Body of pancreas (tissue), 4 donors: ENCODE measurements around the gene CELF5. TPM values are rescaled to one million over a fixed set of nuclear protein-coding genes. Genes with fewer than 3 reads are reported as not detected.

Source experiments
- ATAC-seq: fragments of 150-250 bp; one replicate; pipeline ENCODE4 v1.9.1; 2016
- DNase-seq, 4 donors: peaks; one replicate each; pipeline ENCODE4 v3.0.0-alpha.2; 2019
- H3K27ac ChIP-seq, 4 donors: fragments of 200-600 bp; sonication (generic); 1 replicate in 3 of 4; 2 replicates in 1 of 4; pipeline versions ENCODE4 v1.5.1 to v1.6.1; 2016 to 2019; ENCODE audit warnings: mild to moderate bottlenecking in 1 of 4, mixed read lengths in 1 of 4, moderate library complexity in 1 of 4
- H3K27me3 ChIP-seq, 2 donors: fragments of 200-600 bp; sonication (generic); one replicate each; pipeline ENCODE4 v1.6.0; 2016; ENCODE audit warnings: mild to moderate bottlenecking in 1 of 2
- H3K36me3 ChIP-seq, 2 donors: fragments of 200-600 bp; sonication (generic); replicated peaks in 1 of 2; 2 replicates each; pipeline ENCODE4 v1.5.1; 2016; ENCODE audit warnings: low read depth in 2 of 2; ENCODE audit not compliant: insufficient read depth in 1 of 2
- H3K4me1 ChIP-seq: fragments of 200-600 bp; sonication (generic); one replicate; pipeline ENCODE4 v1.6.0; 2016
- H3K4me3 ChIP-seq, 2 donors: fragments of 200-600 bp; sonication (generic); 1 replicate in 1 of 2; 2 replicates in 1 of 2; pipeline ENCODE4 v1.5.1; 2016 to 2019
- H3K9me3 ChIP-seq, 3 donors: fragments of 200-600 bp; sonication (generic); 1 replicate in 2 of 3; 2 replicates in 1 of 3; pipeline ENCODE4 v1.5.1; 2016
- POLR2A ChIP-seq, 3 donors: fragments of 450-650 bp; IDR thresholded peaks; one replicate each; pipeline ENCODE4 v1.6.1; 2016; ENCODE audit warnings: antibody characterized with exemption in 3 of 3, mild to moderate bottlenecking in 2 of 3
- WGBS, 2 donors: methylation state at CpG; one replicate each; pipeline ENCODE4 v1.1.5; 2017; 5-methylcytosine and 5-hydroxymethylcytosine counted together
- intact Hi-C: fragments of 100-400 bp; cut with DNase I; formaldehyde crosslinking; loops from one replicate; pipeline ENCODE4 v1.15.1; 2023
- total RNA-seq, 2 donors: library from RNA; depleted of rRNA; stranded (reverse); fragments of >200 nt; gene quantifications; one replicate each; pipeline ENCODE4 v1.1.0, GENCODE V29; 2016
- TF ChIP-seq, protein P1 (sequence below), 7 experiments: fragments of 450-650 bp in 4 of 7; fragments of 200-600 bp in 3 of 7; sonication (generic) in 3 of 7; IDR thresholded peaks; one replicate each; pipeline ENCODE4 v1.5.1; 2016 to 2019; ENCODE audit warnings: antibody characterized with exemption in 7 of 7

CELF5 gene
- total RNA-seq, 2 donors from 2014 or later = 0.33 TPM; not detected in 1

GRCh38 chr19:3272401-3272931 is 48.0 kb downstream of the CELF5 start:
- Histone ChIP-seq H3K36me3 (no peaks in the 10 kb centered on the region), H3K4me3 (no peak overlapping the region), H3K27me3 (peaks cover 0 to 5% of the 10 kb centered on the region in 2 donors), H3K9me3 (peaks cover 0 to 3% (median 0%) of the 10 kb centered on the region in 3 donors), H3K27ac (no peak overlapping the region), H3K4me1 (peaks cover 7% of the 10 kb centered on the region)
- ATAC-seq (no peak), DNase-seq (no peak)
- intact Hi-C loops = no loop called here
- 49 to 63% methylated on average over 4 of the region's 4 CpGs for WGBS, 2 donors
- TF ChIP-seq POLR2A (IDR thresholded peaks at IDR 0.05) = no peak
- TF ChIP-seq, protein P1, sequence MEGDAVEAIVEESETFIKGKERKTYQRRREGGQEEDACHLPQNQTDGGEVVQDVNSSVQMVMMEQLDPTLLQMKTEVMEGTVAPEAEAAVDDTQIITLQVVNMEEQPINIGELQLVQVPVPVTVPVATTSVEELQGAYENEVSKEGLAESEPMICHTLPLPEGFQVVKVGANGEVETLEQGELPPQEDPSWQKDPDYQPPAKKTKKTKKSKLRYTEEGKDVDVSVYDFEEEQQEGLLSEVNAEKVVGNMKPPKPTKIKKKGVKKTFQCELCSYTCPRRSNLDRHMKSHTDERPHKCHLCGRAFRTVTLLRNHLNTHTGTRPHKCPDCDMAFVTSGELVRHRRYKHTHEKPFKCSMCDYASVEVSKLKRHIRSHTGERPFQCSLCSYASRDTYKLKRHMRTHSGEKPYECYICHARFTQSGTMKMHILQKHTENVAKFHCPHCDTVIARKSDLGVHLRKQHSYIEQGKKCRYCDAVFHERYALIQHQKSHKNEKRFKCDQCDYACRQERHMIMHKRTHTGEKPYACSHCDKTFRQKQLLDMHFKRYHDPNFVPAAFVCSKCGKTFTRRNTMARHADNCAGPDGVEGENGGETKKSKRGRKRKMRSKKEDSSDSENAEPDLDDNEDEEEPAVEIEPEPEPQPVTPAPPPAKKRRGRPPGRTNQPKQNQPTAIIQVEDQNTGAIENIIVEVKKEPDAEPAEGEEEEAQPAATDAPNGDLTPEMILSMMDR (IDR thresholded peaks at IDR 0.05) = no peak

- no peak overlapping the region for H3K27ac ChIP-seq
- ATAC-seq (no peak), DNase-seq (no peak)
- peaks cover 0 to 3% (median 0%) of the 10 kb centered on the region in 3 donors for H3K9me3 ChIP-seq
- H3K36me3 ChIP-seq = no peaks in the 10 kb centered on the region
- intact Hi-C loops = no loop called here
- no peak overlapping the region for H3K4me3 ChIP-seq
- TF ChIP-seq, protein P1 (IDR thresholded peaks at IDR 0.05) = no peak
- TF ChIP-seq POLR2A (IDR thresholded peaks at IDR 0.05) = no peak
- H3K27me3 ChIP-seq = peaks cover 0 to 5% of the 10 kb centered on the region in 2 donors
- WGBS, 2 donors = 69 to 100% methylated on average over 2 to 3 of the region's 3 CpGs
- peaks cover 7% of the 10 kb centered on the region for H3K4me1 ChIP-seq
Measured at GRCh38 chr19:3272952-3273351, 48.5 kb downstream of the CELF5 start.

- no peak for ATAC-seq
- no peak for TF ChIP-seq POLR2A (IDR thresholded peaks at IDR 0.05)
- TF ChIP-seq, protein P1 (IDR thresholded peaks at IDR 0.05) = no peak
- Histone ChIP-seq H3K4me1 (peaks cover 7% of the 10 kb centered on the region), H3K36me3 (no peaks in the 10 kb centered on the region), H3K27ac (no peak overlapping the region), H3K4me3 (no peak overlapping the region), H3K9me3 (peaks cover 0 to 3% (median 0%) of the 10 kb centered on the region in 3 donors), H3K27me3 (peaks cover 0 to 5% of the 10 kb centered on the region in 2 donors)
- 82 to 85% methylated on average over 6 to 9 of the region's 9 CpGs for WGBS, 2 donors
- DNase-seq = no peak
- intact Hi-C loops = no loop called here
Measured at GRCh38 chr19:3274245-3274941, 49.9 kb downstream of the CELF5 start.

DNA sequence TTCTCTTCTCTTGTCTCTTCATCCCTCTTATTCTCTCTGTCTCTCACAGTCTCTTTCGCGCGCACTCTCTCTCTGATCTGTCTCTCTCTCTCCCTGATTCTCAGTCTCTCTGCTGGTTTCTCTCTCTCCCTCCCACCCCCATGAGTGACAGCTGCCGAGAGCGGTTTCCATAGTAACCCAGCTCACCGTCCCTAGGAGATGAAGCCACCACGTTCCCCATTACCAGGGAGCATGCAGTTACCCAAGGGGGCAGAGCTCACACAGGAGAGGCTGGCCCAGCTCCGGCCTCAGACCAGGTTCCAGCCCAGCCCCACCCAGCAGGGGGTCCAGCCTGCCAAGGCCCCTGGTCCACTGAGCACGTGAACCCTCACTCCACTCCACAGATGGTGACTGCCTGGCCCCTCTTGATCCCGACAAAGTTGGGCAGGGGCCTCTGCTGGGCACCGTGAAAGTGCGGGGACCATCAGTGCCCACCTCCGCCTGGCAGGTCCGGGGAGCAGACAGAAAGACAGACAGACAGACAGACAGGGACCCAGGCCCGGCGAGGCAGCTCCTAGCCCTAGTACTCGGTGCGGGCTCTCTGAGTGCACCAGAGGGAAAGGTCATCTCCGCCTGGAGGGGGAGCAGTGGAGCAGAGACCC is 50.6 kb downstream of the CELF5 start:
- intact Hi-C loops = no loop called here
- no peak overlapping the region for H3K4me3 ChIP-seq
- H3K27ac ChIP-seq = no peak overlapping the region
- WGBS, 2 donors = 14 to 28% methylated on average over 9 to 19 of the region's 19 CpGs
- TF ChIP-seq POLR2A (IDR thresholded peaks at IDR 0.05) = no peak
- TF ChIP-seq, protein P1 (IDR thresholded peaks at IDR 0.05) = no peak
- DNase-seq (peak in 3 of 4 donors; percentile 17 to 40 (median 25)), ATAC-seq (peak; percentile 19)
- peaks cover 0 to 5% of the 10 kb centered on the region in 2 donors for H3K27me3 ChIP-seq
- peaks cover 0 to 3% (median 0%) of the 10 kb centered on the region in 3 donors for H3K9me3 ChIP-seq
- peaks cover 7% of the 10 kb centered on the region for H3K4me1 ChIP-seq
- H3K36me3 ChIP-seq = no peaks in the 10 kb centered on the region
